Thyroid gland (tissue), 4 donors: ENCODE data around the gene RELCH.

ENCODE experiments used
- CTCF ChIP-seq, 6 experiments: fragments of 200-600 bp in 3 of 6; fragments of 450-650 bp in 3 of 6; sonication (generic) in 3 of 6; IDR thresholded peaks; one replicate each; pipeline ENCODE4 v1.5.1; 2016 to 2019; ENCODE audit warnings: antibody characterized with exemption in 6 of 6, mild to moderate bottlenecking in 2 of 6, inconsistent platforms in 1 of 6, moderate library complexity in 1 of 6
- POLR2A ChIP-seq, 2 donors: fragments of 450-650 bp; IDR thresholded peaks; one replicate each; pipeline ENCODE4 v1.6.1; 2017; ENCODE audit warnings: antibody characterized with exemption in 2 of 2, mild to moderate bottlenecking in 2 of 2, moderate library complexity in 1 of 2

- no peak for TF ChIP-seq CTCF (IDR thresholded peaks at IDR 0.05)
- no peak for TF ChIP-seq POLR2A (IDR thresholded peaks at IDR 0.05)
Measured at GRCh38 chr18:62209046-62209445, 22.0 kb downstream of the RELCH start.
